ENCODE data around the gene MBOAT7.

MBOAT7 gene

DNA sequence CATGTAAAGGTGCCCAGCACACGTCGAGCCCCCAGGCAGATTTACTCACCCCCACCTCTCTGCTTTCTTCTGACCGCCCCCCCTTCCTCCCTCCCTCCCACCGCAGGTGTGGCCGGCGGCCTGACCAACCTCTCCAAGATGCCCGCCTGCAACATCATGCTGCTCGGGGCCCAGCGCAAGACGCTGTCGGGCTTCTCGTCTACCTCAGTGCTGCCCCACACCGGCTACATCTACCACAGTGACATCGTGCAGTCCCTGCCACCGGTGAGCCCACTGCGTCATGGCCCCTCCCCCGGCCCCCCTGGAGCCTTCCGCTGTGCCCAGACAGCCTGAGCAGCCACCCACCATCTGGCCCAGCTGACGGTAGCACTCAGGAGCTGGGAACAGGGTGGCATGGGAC, 65.0 kb downstream of the MBOAT7 start:
- TF ChIP-seq, protein P1, sequence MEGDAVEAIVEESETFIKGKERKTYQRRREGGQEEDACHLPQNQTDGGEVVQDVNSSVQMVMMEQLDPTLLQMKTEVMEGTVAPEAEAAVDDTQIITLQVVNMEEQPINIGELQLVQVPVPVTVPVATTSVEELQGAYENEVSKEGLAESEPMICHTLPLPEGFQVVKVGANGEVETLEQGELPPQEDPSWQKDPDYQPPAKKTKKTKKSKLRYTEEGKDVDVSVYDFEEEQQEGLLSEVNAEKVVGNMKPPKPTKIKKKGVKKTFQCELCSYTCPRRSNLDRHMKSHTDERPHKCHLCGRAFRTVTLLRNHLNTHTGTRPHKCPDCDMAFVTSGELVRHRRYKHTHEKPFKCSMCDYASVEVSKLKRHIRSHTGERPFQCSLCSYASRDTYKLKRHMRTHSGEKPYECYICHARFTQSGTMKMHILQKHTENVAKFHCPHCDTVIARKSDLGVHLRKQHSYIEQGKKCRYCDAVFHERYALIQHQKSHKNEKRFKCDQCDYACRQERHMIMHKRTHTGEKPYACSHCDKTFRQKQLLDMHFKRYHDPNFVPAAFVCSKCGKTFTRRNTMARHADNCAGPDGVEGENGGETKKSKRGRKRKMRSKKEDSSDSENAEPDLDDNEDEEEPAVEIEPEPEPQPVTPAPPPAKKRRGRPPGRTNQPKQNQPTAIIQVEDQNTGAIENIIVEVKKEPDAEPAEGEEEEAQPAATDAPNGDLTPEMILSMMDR (IDR thresholded peaks at IDR 0.05; ENCODE audit: low read depth, low read length, missing control alignments), result no peak
- no peak overlapping the region for H3K4me3 ChIP-seq (replicated peaks; ENCODE audit: low read depth, low read length)
- no peak for DNase-seq (ENCODE audit: extremely low read depth, low read depth)

DNA sequence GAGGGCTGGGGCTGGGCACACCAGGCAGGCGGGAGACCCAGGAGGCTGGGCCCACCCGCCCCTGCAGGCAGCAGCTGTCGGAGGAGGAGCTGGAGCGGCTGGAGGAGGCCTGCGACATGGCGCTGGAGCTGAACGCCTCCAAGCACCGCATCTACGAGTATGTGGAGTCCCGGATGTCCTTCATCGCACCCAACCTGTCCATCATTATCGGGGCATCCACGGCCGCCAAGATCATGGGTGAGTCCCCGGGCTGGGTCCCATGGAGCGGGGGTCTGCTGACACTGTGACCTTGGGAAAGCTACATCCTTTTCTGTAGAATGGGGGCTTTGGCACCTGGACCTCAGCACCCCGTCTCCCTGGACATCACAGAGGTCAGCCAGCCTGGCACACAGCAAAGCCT, 65.7 kb downstream of the MBOAT7 start:
- TF ChIP-seq, protein P1 (IDR thresholded peaks at IDR 0.05; ENCODE audit: low read depth, low read length, missing control alignments), result no peak
- no peak for DNase-seq (ENCODE audit: extremely low read depth, low read depth)
- no peak overlapping the region for H3K4me3 ChIP-seq (replicated peaks; ENCODE audit: low read depth, low read length)
